HG03521 (cell line): Measurements from ENCODE around the gene ANKRD13C.

Experiments
- ATAC-seq: cut with Tn5 transposase; IDR thresholded peaks from one replicate; pipeline ENCODE4 v1.9.1; 2021; ENCODE audit warnings: mild to moderate bottlenecking, moderate library complexity; ENCODE audit not compliant: unreplicated experiment

The ANKRD13C gene

DNA sequence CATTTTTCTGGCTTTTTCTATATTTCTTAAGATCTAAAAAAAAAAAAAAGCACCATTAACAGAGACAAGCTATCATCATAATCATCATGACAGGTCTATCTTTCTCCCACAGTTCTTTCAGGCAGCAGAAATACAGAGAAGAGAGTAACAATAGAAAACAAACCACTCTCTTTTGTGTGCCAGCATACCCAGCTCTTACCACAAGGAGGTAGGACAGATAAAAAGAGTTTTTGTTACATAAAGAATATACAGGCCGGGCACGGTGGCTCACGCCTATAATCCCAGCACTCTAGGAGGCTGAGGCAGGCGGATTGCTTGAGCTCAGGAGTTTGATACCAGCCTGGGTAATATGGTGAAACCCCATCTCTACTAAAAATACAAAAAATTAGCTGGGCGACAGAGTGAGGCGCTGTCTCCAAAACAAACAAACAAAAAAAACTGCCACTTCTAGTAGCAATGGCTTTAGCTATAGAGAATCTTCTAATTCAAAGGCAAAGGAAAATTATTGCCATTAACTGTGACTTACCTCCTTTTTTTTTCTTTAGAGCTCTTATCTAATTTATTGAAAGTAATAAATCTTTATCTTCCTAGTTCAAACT lies 39.7 kb downstream of the ANKRD13C start:
- no peak for ATAC-seq

DNA sequence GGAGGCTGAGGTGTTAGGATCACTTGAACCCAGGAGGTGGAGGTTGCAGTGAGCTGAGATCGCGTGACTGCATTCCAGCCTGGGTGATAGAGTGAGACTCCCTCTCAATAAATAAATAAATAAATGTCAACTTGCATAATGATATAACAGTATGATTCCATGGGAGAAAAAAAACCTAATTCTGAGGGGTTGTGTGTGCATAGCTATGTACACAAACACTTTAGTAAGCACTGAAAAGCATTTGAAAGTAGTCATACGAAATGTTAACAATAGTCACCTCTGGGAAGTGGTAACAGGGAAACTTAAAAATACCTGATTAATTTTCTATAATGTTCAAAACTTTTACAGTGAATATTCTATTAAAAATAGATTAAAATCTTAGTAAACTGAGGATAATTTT lies 43.2 kb downstream of the ANKRD13C start:
- no peak for ATAC-seq

- no peak for ATAC-seq
Measured at GRCh38 chr1:70299472-70299871, 55.0 kb downstream of the ANKRD13C start.

DNA sequence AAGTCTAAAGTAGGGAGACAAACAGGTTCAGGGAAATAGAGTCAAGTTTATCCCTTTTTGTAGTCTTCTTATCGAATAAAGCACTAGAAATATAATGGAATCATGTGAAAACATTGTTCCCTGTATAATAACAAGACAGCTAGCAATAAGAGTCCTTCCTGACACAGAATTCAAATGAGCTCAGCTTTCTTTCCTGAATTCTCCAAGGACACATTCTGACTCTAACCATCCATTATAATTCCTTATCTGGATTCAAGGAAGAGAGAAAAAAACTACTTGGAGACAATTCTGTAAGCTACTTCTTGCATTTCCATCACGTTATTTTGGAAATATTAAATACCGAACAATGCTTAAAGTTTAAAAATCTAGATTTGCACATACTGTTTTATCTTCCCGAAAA lies 58.8 kb downstream of the ANKRD13C start:
- no peak for ATAC-seq

GRCh38 chr1:70293186-70293843 lies 61.2 kb downstream of the ANKRD13C start:
- ATAC-seq = no peak

GRCh38 chr1:70290218-70290617 lies 64.3 kb downstream of the ANKRD13C start:
- ATAC-seq = no peak

DNA sequence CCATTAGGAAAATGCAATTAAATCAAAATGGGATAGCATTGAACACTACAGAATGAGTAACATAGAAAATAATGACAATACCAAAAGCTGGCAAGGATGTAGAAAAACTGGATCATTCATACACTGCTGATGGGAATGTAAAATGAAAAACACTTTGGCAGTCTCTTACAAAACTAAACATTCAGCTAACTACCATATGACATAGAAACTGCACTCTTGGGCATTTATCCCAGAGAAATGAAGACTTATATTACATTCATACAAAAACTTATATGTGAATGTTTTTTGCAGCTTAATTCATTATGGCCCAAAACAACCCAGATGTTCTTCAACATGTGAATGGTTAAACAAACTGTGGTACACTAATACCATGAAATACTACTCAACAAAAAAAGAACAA lies 66.4 kb downstream of the ANKRD13C start:
- no peak for ATAC-seq

GRCh38 chr1:70286453-70286852 lies 68.1 kb downstream of the ANKRD13C start:
- no peak for ATAC-seq

DNA sequence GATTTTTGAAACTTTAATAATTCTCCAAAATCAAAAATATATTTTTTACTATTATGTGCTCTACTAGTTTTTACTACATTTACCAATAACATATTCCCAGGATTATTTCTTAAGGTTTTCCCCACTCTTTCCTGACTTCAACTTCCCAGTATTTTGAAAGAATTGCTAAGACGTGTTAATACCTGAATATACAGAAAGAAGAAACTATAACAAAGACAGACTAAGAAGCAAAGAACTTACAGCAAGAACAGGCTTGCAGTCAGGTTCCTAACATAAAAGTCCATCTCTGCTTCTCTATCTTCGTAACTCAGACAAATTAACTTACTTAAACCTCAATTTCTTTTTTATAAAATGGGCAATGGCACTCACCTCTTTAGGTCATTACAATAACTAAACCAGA lies 70.2 kb downstream of the ANKRD13C start:
- no peak for ATAC-seq

DNA sequence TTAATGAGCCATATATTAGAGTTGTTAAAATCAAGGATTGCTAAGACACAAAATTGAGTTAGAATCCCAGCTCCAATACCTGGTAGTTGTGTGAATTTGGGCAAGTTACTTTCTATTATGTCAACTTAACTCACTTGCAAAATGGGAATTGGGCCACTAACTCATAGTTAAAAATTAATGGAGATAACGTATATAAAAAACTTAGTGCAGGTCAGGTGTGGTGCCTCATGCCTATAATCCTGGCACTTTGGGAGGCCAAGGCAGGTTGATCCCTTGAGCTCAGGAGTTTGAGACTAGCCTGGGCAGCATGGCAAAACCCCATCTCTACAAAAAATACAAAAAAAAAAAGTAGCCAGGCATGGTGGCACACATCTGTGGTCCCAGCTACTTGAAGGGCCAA lies 75.8 kb downstream of the ANKRD13C start:
- ATAC-seq = no peak

GRCh38 chr1:70277875-70278274 lies 76.6 kb downstream of the ANKRD13C start:
- ATAC-seq = no peak

DNA sequence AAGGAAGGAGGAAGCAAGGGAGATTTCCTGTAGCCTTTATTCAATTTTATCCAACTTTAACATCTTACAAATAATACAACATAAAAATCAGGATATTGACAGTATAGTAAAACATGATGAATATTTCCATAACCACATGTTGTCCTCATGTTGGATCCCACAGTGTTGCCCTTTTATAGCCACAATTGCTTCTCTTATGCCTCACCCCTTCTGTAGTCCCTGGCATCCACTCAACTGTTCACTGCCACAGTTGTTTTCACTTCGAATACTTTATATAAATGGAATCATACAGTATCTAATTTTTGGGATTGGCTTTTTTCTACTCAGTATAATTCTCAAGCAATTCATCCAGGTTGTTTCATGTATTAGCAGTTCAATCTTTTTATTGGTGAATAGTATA lies 88.6 kb downstream of the ANKRD13C start:
- no peak for ATAC-seq

- ATAC-seq = no peak
Measured at GRCh38 chr1:70264839-70265238, 89.7 kb downstream of the ANKRD13C start.

DNA sequence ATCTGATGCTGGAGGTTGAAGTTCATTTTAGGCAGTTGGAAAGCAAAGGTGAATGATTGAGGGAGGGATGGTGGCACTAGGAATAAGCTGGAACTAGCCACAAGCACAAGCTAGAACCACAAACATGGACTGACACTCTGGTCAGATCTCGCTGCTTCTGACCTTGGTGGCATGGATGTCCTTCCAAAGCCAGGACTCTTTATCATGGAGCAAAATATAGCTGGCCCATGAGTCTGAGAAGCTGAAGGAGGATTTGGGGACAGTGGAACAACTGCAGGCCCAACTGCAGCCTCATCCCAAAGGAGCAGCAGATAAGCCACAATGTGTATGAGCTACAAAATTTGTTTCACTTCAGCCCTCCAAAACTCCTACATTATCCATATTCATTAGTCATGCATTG lies 97.9 kb downstream of the ANKRD13C start:
- ATAC-seq = no peak

DNA sequence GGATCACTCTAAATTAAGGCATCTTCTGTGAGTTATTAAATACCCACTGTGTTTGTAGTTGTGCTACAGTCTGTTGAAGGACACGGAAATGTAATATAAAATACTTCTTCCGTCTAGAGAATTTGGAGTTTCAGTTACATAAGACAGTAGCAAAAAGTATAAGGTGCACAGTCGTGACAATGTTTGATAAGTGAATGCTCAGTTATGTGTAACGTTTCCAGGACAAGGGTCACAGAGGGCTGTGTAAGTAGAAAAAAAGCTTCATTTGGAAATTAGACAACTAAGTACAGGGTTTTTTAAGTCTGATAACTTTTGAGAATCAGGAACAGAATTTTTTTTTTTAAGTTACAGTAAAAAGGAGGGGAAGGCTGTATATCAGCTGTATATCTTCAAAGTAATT lies 105.8 kb downstream of the ANKRD13C start:
- no peak for ATAC-seq

- ATAC-seq = no peak
Measured at GRCh38 chr1:70247768-70248167, 106.8 kb downstream of the ANKRD13C start.

GRCh38 chr1:70247122-70247521 lies 107.4 kb downstream of the ANKRD13C start:
- ATAC-seq = no peak

- no peak for ATAC-seq
Measured at GRCh38 chr1:70239940-70240339, 114.6 kb downstream of the ANKRD13C start.

GRCh38 chr1:70234733-70235132 lies 119.8 kb downstream of the ANKRD13C start:
- no peak for ATAC-seq

- no peak for ATAC-seq
Measured at GRCh38 chr1:70231475-70231874, 123.0 kb downstream of the ANKRD13C start.

GRCh38 chr1:70228670-70229069 lies 125.9 kb downstream of the ANKRD13C start:
- no peak for ATAC-seq

DNA sequence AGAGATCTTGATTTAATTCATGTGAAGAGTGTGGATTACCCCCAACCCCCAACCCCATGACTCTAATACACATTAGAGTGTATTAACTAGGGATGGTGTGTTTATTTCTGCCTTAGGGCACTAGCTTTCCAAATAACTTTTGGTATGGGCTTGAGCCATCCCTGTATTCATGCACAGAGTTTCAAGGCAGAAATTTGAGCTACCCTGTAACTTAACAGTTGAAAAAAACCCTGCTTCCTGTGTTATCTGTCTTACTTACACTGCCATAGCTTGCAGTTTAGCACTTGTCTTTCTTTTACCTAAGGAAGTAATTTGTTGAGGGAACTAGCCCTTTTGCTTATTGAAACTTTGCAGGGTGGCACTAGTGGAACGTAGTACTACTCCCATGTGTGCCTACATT lies 127.1 kb downstream of the ANKRD13C start:
- no peak for ATAC-seq

- ATAC-seq = no peak
Measured at GRCh38 chr1:70224954-70225353, 129.6 kb downstream of the ANKRD13C start.
